GM12865 (cell line): Measurements from ENCODE around the gene POLE4.

Experiments
- DNase-seq: peaks from one replicate; pipeline ENCODE4 v3.0.0; 2010; ENCODE audit warnings: low read depth
- H3K4me3 ChIP-seq: 2 replicates; pipeline ENCODE4 v1.5.1; 2011; ENCODE audit warnings: mild to moderate bottlenecking, low read depth, low read length, control low read depth
- TF ChIP-seq, protein P1 (sequence below): IDR thresholded peaks from 2 replicates; pipeline ENCODE4 v1.5.1; 2011; ENCODE audit warnings: low read length, control low read depth, low read depth, inconsistent platforms; ENCODE audit not compliant: insufficient read depth; ENCODE audit errors: missing control alignments

POLE4 gene

DNA sequence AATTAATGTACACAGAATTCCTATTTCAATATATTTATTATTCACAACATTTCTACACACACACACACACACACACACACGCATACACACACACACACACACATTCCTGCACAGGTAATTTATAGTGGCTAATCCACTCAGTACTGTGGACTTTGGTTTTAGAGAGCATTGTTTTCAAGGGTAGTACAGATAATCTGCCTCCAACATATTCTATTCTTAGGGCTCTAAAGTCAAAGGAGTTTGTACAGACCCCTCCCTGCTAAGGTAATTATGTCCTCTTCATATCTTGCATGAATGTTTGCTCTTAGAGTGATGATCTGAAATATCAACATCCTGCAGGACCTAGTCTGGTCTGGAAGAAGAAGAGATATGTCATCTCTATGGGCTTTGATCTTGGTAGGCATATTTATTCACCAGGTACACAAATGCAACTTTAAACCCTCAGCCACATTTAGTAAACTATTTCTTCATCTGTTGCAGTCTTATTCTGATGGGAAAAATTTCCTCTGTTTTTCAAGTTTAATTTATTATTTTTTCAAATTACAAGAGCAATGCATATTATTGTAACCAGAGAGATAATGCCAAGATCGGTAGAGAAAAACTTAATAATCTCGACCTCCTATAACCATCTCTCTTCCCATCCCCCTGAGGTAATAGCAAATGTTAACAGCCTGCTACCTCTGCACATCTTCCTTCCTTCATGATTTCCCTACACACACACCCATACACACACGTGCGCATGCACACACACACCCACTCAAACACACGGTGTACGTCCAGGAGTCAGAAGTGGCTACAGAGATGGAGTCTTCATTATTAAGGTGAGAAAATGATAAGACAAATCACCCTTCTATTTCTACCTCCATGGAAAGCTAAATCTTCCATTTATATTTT is 18.3 kb upstream of the POLE4 start:
- no peak overlapping the region for H3K4me3 ChIP-seq

GRCh38 chr2:74941284-74941683 is 17.2 kb upstream of the POLE4 start:
- TF ChIP-seq, protein P1, sequence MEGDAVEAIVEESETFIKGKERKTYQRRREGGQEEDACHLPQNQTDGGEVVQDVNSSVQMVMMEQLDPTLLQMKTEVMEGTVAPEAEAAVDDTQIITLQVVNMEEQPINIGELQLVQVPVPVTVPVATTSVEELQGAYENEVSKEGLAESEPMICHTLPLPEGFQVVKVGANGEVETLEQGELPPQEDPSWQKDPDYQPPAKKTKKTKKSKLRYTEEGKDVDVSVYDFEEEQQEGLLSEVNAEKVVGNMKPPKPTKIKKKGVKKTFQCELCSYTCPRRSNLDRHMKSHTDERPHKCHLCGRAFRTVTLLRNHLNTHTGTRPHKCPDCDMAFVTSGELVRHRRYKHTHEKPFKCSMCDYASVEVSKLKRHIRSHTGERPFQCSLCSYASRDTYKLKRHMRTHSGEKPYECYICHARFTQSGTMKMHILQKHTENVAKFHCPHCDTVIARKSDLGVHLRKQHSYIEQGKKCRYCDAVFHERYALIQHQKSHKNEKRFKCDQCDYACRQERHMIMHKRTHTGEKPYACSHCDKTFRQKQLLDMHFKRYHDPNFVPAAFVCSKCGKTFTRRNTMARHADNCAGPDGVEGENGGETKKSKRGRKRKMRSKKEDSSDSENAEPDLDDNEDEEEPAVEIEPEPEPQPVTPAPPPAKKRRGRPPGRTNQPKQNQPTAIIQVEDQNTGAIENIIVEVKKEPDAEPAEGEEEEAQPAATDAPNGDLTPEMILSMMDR, result no peak
- no peak for DNase-seq
- H3K4me3 ChIP-seq, result no peak overlapping the region

More for the DNA sequence above, 18.3 kb upstream of the POLE4 start:
- DNase-seq, result no peak
- TF ChIP-seq, protein P1, result no peak

GRCh38 chr2:74942263-74942662 is 16.2 kb upstream of the POLE4 start:
- TF ChIP-seq, protein P1, result no peak
- H3K4me3 ChIP-seq, result no peak overlapping the region
- DNase-seq, result no peak

- TF ChIP-seq, protein P1, result no peak
- DNase-seq, result peak; percentile 82
- no peak overlapping the region for H3K4me3 ChIP-seq
Measured at GRCh38 chr2:74944987-74945787, 13.3 kb upstream of the POLE4 start.

DNA sequence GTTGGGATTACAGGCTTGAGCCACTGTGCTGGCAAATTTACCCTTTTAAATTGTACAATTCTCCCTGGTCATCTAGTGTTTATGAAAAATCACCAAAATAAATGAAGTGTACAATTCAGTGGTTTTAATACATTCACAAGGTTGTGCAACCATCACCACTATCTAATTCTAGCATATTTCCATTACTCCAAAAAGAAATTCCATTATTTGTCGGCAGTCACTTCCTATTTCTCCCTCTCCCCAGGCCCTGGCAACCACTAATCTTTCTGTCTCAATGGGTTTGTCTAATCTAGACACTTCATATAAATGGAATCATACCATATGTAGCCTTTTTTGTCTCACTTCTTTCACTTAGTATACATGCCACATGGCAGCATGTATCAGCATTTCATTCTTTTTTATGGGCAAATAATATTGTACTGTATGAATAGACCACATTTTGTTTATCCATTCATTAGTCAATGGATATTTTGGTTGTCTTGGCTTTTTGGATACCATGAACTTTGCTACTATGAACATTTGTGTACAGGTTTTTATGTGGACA is 12.6 kb upstream of the POLE4 start:
- TF ChIP-seq, protein P1, result no peak
- no peak for DNase-seq
- H3K4me3 ChIP-seq, result no peak overlapping the region

- TF ChIP-seq, protein P1, result no peak
- DNase-seq, result no peak
- no peak overlapping the region for H3K4me3 ChIP-seq
Measured at GRCh38 chr2:74947703-74948102, 10.7 kb upstream of the POLE4 start.
